ENCODE results near the gene BORCS8. TPM values are rescaled to one million over a fixed set of nuclear protein-coding genes. Genes with fewer than 3 reads are reported as not detected.

The BORCS8 gene
- total RNA-seq, 4 donors from 2014 or later = 9.4 to 28.8 (median 14.7) TPM

- no peaks in the 10 kb centered on the region for H3K4me1 ChIP-seq
- no peak overlapping the region for H3K4me3 ChIP-seq
- WGBS, 2 donors (ENCODE audit: low coverage in 1 of 2) = 67% methylated on average over 3 of the region's 4 CpGs; no CpG with 5 or more reads in 1 of the 2 donors
- no peak overlapping the region for H3K27ac ChIP-seq
- H3K9me3 ChIP-seq = peaks cover 0 to 9% (median 0%) of the 10 kb centered on the region in 3 donors
- H3K36me3 ChIP-seq = no peaks in the 10 kb centered on the region
- ATAC-seq = no peak
- peaks cover 80% of the 10 kb centered on the region for H3K27me3 ChIP-seq
- no peak for TF ChIP-seq POLR2AphosphoS5 (IDR thresholded peaks at IDR 0.05)
- TF ChIP-seq EP300 (IDR thresholded peaks at IDR 0.05) = no peak
- TF ChIP-seq POLR2A (IDR thresholded peaks at IDR 0.05) = no peak
- TF ChIP-seq CTCF (IDR thresholded peaks at IDR 0.05) = no peak
These were observed 23.8 kb upstream of the BORCS8 start for GRCh38 chr19:19215792-19216191.

GRCh38 chr19:19214892-19215291 lies 22.9 kb upstream of the BORCS8 start:
- Histone ChIP-seq H3K36me3 (no peaks in the 10 kb centered on the region), H3K4me1 (no peaks in the 10 kb centered on the region), H3K27ac (no peak overlapping the region), H3K4me3 (no peak overlapping the region), H3K9me3 (peaks cover 0 to 9% (median 0%) of the 10 kb centered on the region in 3 donors), H3K27me3 (peaks cover 89% of the 10 kb centered on the region)
- ATAC-seq = no peak
- WGBS, 2 donors (ENCODE audit: low coverage in 1 of 2) = 0% methylated on average over 2 to 5 of the region's 8 CpGs
- TF ChIP-seq CTCF (IDR thresholded peaks at IDR 0.05) (no peak), POLR2A (IDR thresholded peaks at IDR 0.05) (no peak), POLR2AphosphoS5 (IDR thresholded peaks at IDR 0.05) (no peak)

GRCh38 chr19:19214159-19214490 lies 22.2 kb upstream of the BORCS8 start:
- Histone ChIP-seq H3K27me3 (peaks cover 94% of the 10 kb centered on the region), H3K9me3 (peaks cover 0 to 9% (median 0%) of the 10 kb centered on the region in 3 donors), H3K4me1 (no peaks in the 10 kb centered on the region), H3K4me3 (no peak overlapping the region), H3K36me3 (no peaks in the 10 kb centered on the region), H3K27ac (no peak overlapping the region)
- 0 to 6% methylated on average over 3 to 5 of the region's 5 CpGs for WGBS, 2 donors (ENCODE audit: low coverage in 1 of 2)
- no peak for TF ChIP-seq POLR2A (IDR thresholded peaks at IDR 0.05)
- no peak for ATAC-seq

- Histone ChIP-seq H3K27ac (no peak overlapping the region), H3K27me3 (peaks cover 95% of the 10 kb centered on the region), H3K4me1 (no peaks in the 10 kb centered on the region), H3K36me3 (no peaks in the 10 kb centered on the region), H3K4me3 (no peak overlapping the region), H3K9me3 (peaks cover 0 to 9% (median 0%) of the 10 kb centered on the region in 3 donors)
- no peak for ATAC-seq
- TF ChIP-seq POLR2A (IDR thresholded peaks at IDR 0.05) = no peak
- TF ChIP-seq CTCF (IDR thresholded peaks at IDR 0.05) = no peak
- no peak for TF ChIP-seq EP300 (IDR thresholded peaks at IDR 0.05)
- no peak for TF ChIP-seq POLR2AphosphoS5 (IDR thresholded peaks at IDR 0.05)
- WGBS, 2 donors (ENCODE audit: low coverage in 1 of 2) = 23 to 44% methylated on average over 3 to 5 of the region's 21 CpGs
These were observed 21.6 kb upstream of the BORCS8 start for GRCh38 chr19:19213426-19214158.

- 0 to 8% methylated on average over 1 to 2 of the region's 7 CpGs for WGBS, 2 donors (ENCODE audit: low coverage in 1 of 2)
- Histone ChIP-seq H3K36me3 (no peaks in the 10 kb centered on the region), H3K27ac (no peak overlapping the region), H3K9me3 (peaks cover 0 to 9% (median 0%) of the 10 kb centered on the region in 3 donors), H3K27me3 (peaks cover 99% of the 10 kb centered on the region), H3K4me1 (no peaks in the 10 kb centered on the region), H3K4me3 (no peak overlapping the region)
- ATAC-seq = no peak
- no peak for TF ChIP-seq EP300 (IDR thresholded peaks at IDR 0.05)
- TF ChIP-seq POLR2AphosphoS5 (IDR thresholded peaks at IDR 0.05) = no peak
- no peak for TF ChIP-seq CTCF (IDR thresholded peaks at IDR 0.05)
- no peak for TF ChIP-seq POLR2A (IDR thresholded peaks at IDR 0.05)
These were observed 21.0 kb upstream of the BORCS8 start for GRCh38 chr19:19212916-19213315.

Data from gastroesophageal sphincter (tissue), 4 donors.